ENCODE measurements around the gene LCE1F. TPM values are rescaled to one million over a fixed set of nuclear protein-coding genes. Genes with fewer than 3 reads are reported as not detected.

The LCE1F gene
- total RNA-seq, 1 experiment from 2014 or later: not detected

DNA sequence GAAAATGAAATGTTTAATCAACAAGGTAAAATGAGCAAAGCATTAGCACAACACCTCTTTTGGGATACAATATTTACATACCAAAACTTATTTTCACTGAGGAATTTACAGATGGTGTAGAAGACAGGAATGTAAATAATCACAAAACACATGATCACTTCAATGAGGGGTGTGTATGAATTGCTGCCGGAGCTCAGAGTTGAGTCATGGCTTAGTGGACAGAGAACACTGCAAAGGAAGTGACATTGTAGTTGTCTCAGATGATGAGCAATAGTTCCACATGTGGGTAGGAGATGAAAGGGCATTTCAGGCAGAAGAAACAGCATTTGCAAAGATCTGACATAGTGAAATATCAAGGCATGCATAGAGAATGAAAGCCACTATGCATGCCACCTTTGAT lies 22.7 kb upstream of the LCE1F start:
- H4K20me1 ChIP-seq (ENCODE audit: control insufficient read depth, insufficient read depth, insufficient read length): no peaks in the 10 kb centered on the region

More for the DNA sequence above, 22.7 kb upstream of the LCE1F start:
- Histone ChIP-seq H3K23me2 (ENCODE audit: insufficient read length, low read depth, low read length, poor library complexity, severe bottlenecking) (no peaks in the 10 kb centered on the region), H3K4me2 (ENCODE audit: insufficient read depth, insufficient read length, low read length) (no peak overlapping the region), H3K9me3 (ENCODE audit: control insufficient read depth, low read depth, low read length) (peaks cover 78% of the 10 kb centered on the region), H2BK20ac (ENCODE audit: low read depth, low read length, poor library complexity, severe bottlenecking) (no peak overlapping the region), H3K18ac (ENCODE audit: insufficient read length, low read depth, low read length) (no peak overlapping the region), H3K4me1 (ENCODE audit: insufficient read depth, low read length) (no peaks in the 10 kb centered on the region), H3K14ac (ENCODE audit: insufficient read depth, low read length) (no peak overlapping the region), H2AK5ac (ENCODE audit: insufficient read length, low read length) (no peak overlapping the region), H3K27ac (ENCODE audit: insufficient read length, low read depth, low read length) (no peak overlapping the region), H3K79me2 (ENCODE audit: insufficient read depth, low read length) (no peaks in the 10 kb centered on the region), H4K5ac (ENCODE audit: insufficient read length, low read depth, low read length) (no peak overlapping the region), H3K4ac (ENCODE audit: low read depth, low read length) (no peak overlapping the region), H3K56ac (ENCODE audit: insufficient read length, low read depth, low read length) (no peak overlapping the region), H3K79me1 (ENCODE audit: insufficient read depth, low read depth, low read length, poor library complexity, severe bottlenecking) (no peaks in the 10 kb centered on the region), H3T11ph (ENCODE audit: low read length) (no peak overlapping the region), H4K91ac (ENCODE audit: insufficient read length, low read depth, low read length) (no peak overlapping the region), H4K8ac (replicated peaks; ENCODE audit: insufficient read length, low read depth, low read length) (no peak overlapping the region), H2AFZ (ENCODE audit: low read length) (no peak overlapping the region), H3K9ac (ENCODE audit: extremely low read depth, insufficient read length, low read length) (no peak overlapping the region), H3K23ac (ENCODE audit: insufficient read length, low read depth, low read length) (no peak overlapping the region), H2BK120ac (ENCODE audit: low read depth, low read length, poor library complexity, severe bottlenecking) (no peak overlapping the region), H3K27me3 (ENCODE audit: insufficient read depth, low read length) (no peaks in the 10 kb centered on the region), H2BK15ac (ENCODE audit: low read depth, low read length) (no peak overlapping the region), H2BK12ac (ENCODE audit: insufficient read length, low read depth, low read length) (no peak overlapping the region), H2BK5ac (ENCODE audit: insufficient read length, low read length) (no peak overlapping the region)
- Mint-ChIP-seq H3K36me3 (ENCODE audit: insufficient read depth in 1 of 3, low read depth in 3 of 3) (peaks cover 0 to 32% (median 13%) of the 10 kb centered on the region in 3 experiments; a peak in 6 of 7 replicates), H3K27me3 (ENCODE audit: low read depth) (no peaks in the 10 kb centered on the region; the same call in 1 of the 2 replicates), H3K4me3 (no peak overlapping the region), H3K9me3 (peaks cover 84 to 89% of the 10 kb centered on the region in 2 experiments), H3K27ac (no peak overlapping the region), H3K4me1 (no peaks in the 10 kb centered on the region)
- DNase-seq: no peak
- TF ChIP-seq, protein P1, sequence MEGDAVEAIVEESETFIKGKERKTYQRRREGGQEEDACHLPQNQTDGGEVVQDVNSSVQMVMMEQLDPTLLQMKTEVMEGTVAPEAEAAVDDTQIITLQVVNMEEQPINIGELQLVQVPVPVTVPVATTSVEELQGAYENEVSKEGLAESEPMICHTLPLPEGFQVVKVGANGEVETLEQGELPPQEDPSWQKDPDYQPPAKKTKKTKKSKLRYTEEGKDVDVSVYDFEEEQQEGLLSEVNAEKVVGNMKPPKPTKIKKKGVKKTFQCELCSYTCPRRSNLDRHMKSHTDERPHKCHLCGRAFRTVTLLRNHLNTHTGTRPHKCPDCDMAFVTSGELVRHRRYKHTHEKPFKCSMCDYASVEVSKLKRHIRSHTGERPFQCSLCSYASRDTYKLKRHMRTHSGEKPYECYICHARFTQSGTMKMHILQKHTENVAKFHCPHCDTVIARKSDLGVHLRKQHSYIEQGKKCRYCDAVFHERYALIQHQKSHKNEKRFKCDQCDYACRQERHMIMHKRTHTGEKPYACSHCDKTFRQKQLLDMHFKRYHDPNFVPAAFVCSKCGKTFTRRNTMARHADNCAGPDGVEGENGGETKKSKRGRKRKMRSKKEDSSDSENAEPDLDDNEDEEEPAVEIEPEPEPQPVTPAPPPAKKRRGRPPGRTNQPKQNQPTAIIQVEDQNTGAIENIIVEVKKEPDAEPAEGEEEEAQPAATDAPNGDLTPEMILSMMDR (conservative IDR thresholded peaks at IDR 0.05): no peak
- WGBS (ENCODE audit: extremely low coverage, insufficient read length, low lambda C conversion rate): no CpG with 5 or more reads among the region's 1 CpG
